Gastrocnemius medialis (tissue), 4 donors: ENCODE results near the gene TMC3.

Experiments used
- CTCF ChIP-seq, 5 experiments: fragments of 450-650 bp in 3 of 5; fragments of 200-600 bp in 2 of 5; sonication (generic) in 2 of 5; IDR thresholded peaks in 4 of 5; conservative IDR thresholded peaks in 1 of 5; 1 replicate in 4 of 5; 2 replicates in 1 of 5; pipeline ENCODE4 v1.5.1; 2016 to 2019; ENCODE audit warnings: antibody characterized with exemption in 5 of 5, mild to moderate bottlenecking in 3 of 5, moderate library complexity in 3 of 5
- POLR2A ChIP-seq, 2 donors: fragments of 450-650 bp; IDR thresholded peaks; one replicate each; pipeline ENCODE4 v1.6.1; 2017; ENCODE audit warnings: antibody characterized with exemption in 2 of 2, mild to moderate bottlenecking in 2 of 2, moderate library complexity in 2 of 2

DNA sequence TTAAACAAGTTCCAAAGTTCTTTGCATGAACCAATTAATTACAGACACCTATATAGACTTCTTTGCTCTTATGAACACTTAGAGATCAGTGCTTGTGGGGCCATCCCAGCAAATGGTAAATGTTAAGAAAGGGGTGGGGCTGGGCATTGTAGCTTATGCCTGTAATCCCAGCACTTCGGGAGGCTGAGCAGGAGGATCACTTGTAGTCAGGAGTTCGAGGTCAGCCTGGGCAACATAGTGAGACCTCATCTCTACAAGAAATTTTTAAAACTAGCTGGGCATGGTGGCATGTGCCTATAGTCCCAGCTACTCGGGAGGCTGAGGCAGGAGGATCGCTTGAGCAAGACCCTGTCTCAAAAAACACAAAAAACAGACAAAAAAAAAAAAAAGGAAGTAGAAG lies 30.6 kb downstream of the TMC3 start:
- TF ChIP-seq CTCF (IDR thresholded peaks at IDR 0.05 in 4 of 5, conservative IDR thresholded peaks at IDR 0.05 in 1 of 5) (no peak), POLR2A (IDR thresholded peaks at IDR 0.05) (no peak)
